ENCODE measurements around the gene IKZF1. TPM values are rescaled to one million over a fixed set of nuclear protein-coding genes. Genes with fewer than 3 reads are reported as not detected.

IKZF1 gene
- polyA plus RNA-seq, 2 of the 4 experiments (the other 2 are of a cell fraction), result not detected

DNA sequence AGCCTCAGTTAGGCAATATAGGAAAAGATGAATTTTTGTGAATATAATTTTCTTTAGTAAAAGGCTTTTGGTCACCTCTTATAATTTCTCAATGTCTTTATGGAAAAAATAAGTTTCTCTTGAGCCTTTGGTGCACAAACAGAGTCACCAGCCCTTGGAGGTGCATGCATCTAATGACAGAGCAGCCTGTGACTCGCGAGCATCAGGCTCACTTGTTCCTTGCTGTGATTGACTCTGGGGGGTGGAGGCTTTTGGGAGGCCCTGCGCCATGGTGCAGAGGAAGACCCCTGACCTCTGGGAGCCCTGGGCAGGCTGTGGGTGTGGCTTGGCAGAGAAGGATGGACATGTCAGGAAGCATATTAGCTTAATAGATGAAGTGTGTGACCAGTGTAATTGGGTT lies 85.4 kb downstream of the IKZF1 start:
- H3K4me3 ChIP-seq, result no peak overlapping the region
- ChIA-PET CTCF (interaction anchor here (2.5 kb wide), 1 partner anchor 28 kb away, joined by 9 read pairs; no protein-coding TSS in a partner anchor), POLR2A (no interaction called here)
- no peaks in the 10 kb centered on the region for H3K9me3 ChIP-seq
- FAIRE-seq (no peak), ATAC-seq (no peak), DNase-seq (ENCODE audit: low read depth in 1 of 2, low spot score in 1 of 2) (no peak)
- WGBS (ENCODE audit: missing lambda C conversion rate), result 31% methylated on average over 3 of the region's 3 CpGs
- H3K4me1 ChIP-seq, result no peaks in the 10 kb centered on the region
- H3K27ac ChIP-seq, result no peak overlapping the region
- no peak overlapping the region for H3K4me2 ChIP-seq
- TF ChIP-seq SMC3 (IDR thresholded peaks at IDR 0.05) (no peak), NPAS2 (CRISPR knock-in tag; IDR thresholded peaks at IDR 0.05; ENCODE audit: borderline replicate concordance) (no peak), CHD4 (IDR thresholded peaks at IDR 0.05; ENCODE audit: borderline replicate concordance) (no peak)

DNA sequence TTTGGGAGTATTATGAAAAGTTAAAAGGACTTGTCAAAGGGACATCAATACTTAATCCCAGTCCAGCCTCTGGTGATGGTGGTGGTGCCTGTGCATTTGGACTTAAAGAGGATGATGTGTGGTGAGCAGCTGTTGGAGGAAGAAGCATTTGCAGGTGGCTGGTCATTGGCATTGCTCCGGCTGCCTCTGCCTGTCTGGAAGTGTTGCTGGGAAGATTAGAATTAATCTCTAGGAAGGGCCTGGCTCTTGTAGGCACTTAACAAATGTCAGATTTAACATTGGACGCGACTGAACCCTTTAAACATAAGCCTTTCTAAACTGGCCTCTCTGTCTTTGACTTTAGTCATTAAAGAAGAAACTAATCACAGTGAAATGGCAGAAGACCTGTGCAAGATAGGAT lies 86.9 kb downstream of the IKZF1 start:
- H3K4me2 ChIP-seq, result no peak overlapping the region
- DNase-seq (ENCODE audit: low read depth in 1 of 2, low spot score in 1 of 2) (no peak), FAIRE-seq (no peak), ATAC-seq (no peak)
- ChIA-PET CTCF (interaction anchor here (2.5 kb wide), 1 partner anchor 26 kb away, joined by 9 read pairs; no protein-coding TSS in a partner anchor), POLR2A (no interaction called here)
- H3K4me3 ChIP-seq, result no peak overlapping the region
- no peak overlapping the region for H3K27ac ChIP-seq
- no peak for TF ChIP-seq HOXB13 (CRISPR knock-in tag; IDR thresholded peaks at IDR 0.05; ENCODE audit: low read depth)
- no peaks in the 10 kb centered on the region for H3K9me3 ChIP-seq
- no peaks in the 10 kb centered on the region for H3K4me1 ChIP-seq
- 30% methylated on average over 3 of the region's 3 CpGs for WGBS (ENCODE audit: missing lambda C conversion rate)

DNA sequence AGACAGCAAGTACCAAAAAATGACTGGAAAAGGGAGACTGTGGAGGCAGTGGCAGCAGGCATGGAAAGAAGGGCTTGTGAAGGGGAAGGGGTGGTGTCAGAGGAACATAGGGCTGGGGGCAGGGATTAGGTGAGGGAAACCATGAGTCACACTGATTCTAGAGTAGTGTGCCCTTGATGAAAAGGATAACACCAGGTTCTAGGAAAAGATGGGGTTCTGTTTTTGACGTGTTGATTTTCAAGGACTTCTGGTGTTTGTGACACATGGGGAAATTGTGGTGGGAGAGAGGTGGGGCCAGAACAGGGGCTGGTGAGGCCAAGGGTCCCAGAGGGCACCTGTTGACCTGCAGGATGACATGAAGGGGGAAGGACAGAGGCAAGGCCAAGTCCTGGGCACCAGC lies 88.6 kb downstream of the IKZF1 start:
- no peak for ATAC-seq
- ChIA-PET CTCF (interaction anchor here (1.0 kb wide), 1 partner anchor 17 kb away, joined by 3 read pairs; no protein-coding TSS in a partner anchor), POLR2A (no interaction called here)
- Histone ChIP-seq H3K4me2 (no peak overlapping the region), H3K27ac (no peak overlapping the region), H3K9me3 (no peaks in the 10 kb centered on the region), H3K4me3 (no peak overlapping the region), H3K4me1 (no peaks in the 10 kb centered on the region)
- DNase-seq (ENCODE audit: low read depth in 1 of 2, low spot score in 1 of 2), result no peak
- FAIRE-seq, result no peak
- TF ChIP-seq JUNB (IDR thresholded peaks at IDR 0.05), result no peak
- no peak for TF ChIP-seq NFE2L2 (conservative IDR thresholded peaks at IDR 0.05; ENCODE audit: low read length)
- no peak for TF ChIP-seq ZC3H11A (IDR thresholded peaks at IDR 0.05)
- no peak for TF ChIP-seq KDM5A (IDR thresholded peaks at IDR 0.05)
- TF ChIP-seq FOSL2 (IDR thresholded peaks at IDR 0.05), result no peak
- no peak for TF ChIP-seq FOSL2 (CRISPR knock-in tag; IDR thresholded peaks at IDR 0.05)
- no peak for TF ChIP-seq NPAS2 (CRISPR knock-in tag; IDR thresholded peaks at IDR 0.05; ENCODE audit: borderline replicate concordance)
- no peak for TF ChIP-seq RAD21 (conservative IDR thresholded peaks at IDR 0.05 in 1 of 2, IDR thresholded peaks at IDR 0.05 in 1 of 2)
- TF ChIP-seq NR3C1 (IDR thresholded peaks at IDR 0.05), result no peak
- 5% methylated on average over 1 of the region's 1 CpG for WGBS (ENCODE audit: missing lambda C conversion rate)

DNA sequence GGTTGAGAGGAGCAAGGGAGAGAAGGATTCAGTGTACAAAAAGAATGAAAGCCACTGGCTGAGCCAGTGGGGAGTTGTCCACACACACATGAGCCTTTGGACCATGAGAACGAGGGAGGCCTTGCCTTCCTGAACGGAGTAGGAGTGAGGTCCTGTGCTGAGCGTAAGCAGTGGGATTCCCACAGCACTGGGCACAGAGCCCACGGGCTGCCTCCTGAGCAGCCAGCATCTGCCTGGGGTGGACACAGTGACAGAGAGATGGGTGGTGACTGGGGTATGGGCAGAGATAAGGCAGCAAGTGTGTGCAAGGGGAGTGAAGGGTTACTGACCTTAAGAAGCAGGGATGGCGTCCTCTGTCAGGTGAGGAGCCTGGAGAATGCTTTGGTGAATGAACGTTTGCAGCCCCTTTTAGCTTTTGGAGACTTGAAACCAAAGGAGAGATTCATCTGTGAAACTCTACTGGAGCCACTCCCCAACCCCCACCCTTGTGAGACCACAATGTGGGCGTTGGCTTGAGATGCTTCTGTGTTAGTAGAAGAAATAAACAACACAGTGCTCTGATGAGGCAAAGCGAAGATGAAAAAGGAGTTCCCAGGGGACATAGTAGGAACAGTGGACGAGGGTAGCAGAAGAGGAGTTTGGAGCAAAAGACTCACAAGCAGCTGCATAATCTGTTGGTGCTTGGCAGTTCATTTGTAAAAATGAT lies 89.2 kb downstream of the IKZF1 start:
- no peak for TF ChIP-seq RNF2 (IDR thresholded peaks at IDR 0.05; ENCODE audit: borderline replicate concordance, low read depth)
- TF ChIP-seq TFCP2L1 (CRISPR knock-in tag; IDR thresholded peaks at IDR 0.05), result no peak
- TF ChIP-seq ZFP36 (IDR thresholded peaks at IDR 0.05; ENCODE audit: borderline replicate concordance, partially characterized antibody), result no peak
- no peak for TF ChIP-seq MYC (IDR thresholded peaks at IDR 0.05; ENCODE audit: borderline replicate concordance, low read length)
- no peak for TF ChIP-seq CHD2 (IDR thresholded peaks at IDR 0.05; ENCODE audit: low read length, partially characterized antibody)
- no peak for TF ChIP-seq RARB (CRISPR knock-in tag; IDR thresholded peaks at IDR 0.05)
- TF ChIP-seq NR3C1 (IDR thresholded peaks at IDR 0.05), result no peak
- TF ChIP-seq RAD21 (conservative IDR thresholded peaks at IDR 0.05 in 1 of 2, IDR thresholded peaks at IDR 0.05 in 1 of 2), result no peak
- TF ChIP-seq CBX8 (IDR thresholded peaks at IDR 0.05), result no peak
- TF ChIP-seq, protein P1, sequence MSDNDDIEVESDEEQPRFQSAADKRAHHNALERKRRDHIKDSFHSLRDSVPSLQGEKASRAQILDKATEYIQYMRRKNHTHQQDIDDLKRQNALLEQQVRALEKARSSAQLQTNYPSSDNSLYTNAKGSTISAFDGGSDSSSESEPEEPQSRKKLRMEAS (IDR thresholded peaks at IDR 0.05), result no peak
- no peak for TF ChIP-seq ZC3H11A (IDR thresholded peaks at IDR 0.05)

More for the DNA sequence above, 89.2 kb downstream of the IKZF1 start:
- ChIA-PET CTCF (no interaction called here), POLR2A (no interaction called here)
- peak in 1 of 2 experiments; percentile 57; a peak in 2 of 6 replicates for ATAC-seq
- DNase-seq (ENCODE audit: low read depth in 1 of 2, low spot score in 1 of 2), result no peak
- FAIRE-seq, result no peak
- Histone ChIP-seq H3K4me1 (no peaks in the 10 kb centered on the region), H3K4me2 (no peak overlapping the region), H3K27ac (no peak overlapping the region), H3K4me3 (no peak overlapping the region), H3K9me3 (no peaks in the 10 kb centered on the region)
- 21% methylated on average over 9 of the region's 9 CpGs for whole genome bisulfite sequencing (ENCODE audit: missing lambda C conversion rate)
